Measurements from ENCODE around the gene IL17D.
"Not testable (repeated sequence)": the region's sequence is repeated elsewhere in the genome, so short reads cannot be mapped to it uniquely, and the experiment has no call there.

The IL17D gene

DNA sequence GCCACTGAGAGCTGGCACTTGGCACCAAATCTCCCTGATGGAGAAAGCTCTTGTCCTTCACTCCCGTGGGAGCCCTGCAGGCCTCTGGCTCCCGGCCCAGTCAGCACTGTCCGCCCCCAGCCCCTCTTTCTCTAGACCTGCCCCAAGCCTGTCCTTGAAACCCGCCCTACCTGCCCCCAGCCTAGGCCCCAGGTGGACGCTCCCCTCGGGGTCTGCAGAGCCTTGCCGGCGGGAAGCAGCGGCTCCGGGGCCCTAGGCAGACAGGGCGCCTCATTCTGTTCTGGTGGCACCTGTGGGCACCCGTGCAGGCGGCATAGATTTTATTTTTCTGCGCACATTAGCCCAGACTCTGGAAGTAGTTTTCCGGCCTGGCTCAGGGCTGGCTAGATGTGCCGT is 17.6 kb downstream of the IL17D start:
- DNase-seq, result no peak

DNA sequence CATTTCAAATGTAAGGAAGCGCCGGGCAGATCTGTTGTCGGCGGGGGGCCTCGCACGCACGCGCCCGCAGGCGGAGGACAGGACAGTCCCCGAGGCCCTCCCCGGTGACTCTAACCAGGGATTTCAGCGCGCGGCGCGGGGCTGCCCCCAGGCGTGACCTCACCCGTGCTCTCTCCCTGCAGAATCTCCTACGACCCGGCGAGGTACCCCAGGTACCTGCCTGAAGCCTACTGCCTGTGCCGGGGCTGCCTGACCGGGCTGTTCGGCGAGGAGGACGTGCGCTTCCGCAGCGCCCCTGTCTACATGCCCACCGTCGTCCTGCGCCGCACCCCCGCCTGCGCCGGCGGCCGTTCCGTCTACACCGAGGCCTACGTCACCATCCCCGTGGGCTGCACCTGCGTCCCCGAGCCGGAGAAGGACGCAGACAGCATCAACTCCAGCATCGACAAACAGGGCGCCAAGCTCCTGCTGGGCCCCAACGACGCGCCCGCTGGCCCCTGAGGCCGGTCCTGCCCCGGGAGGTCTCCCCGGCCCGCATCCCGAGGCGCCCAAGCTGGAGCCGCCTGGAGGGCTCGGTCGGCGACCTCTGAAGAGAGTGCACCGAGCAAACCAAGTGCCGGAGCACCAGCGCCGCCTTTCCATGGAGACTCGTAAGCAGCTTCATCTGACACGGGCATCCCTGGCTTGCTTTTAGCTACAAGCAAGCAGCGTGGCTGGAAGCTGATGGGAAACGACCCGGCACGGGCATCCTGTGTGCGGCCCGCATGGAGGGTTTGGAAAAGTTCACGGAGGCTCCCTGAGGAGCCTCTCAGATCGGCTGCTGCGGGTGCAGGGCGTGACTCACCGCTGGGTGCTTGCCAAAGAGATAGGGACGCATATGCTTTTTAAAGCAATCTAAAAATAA is 18.2 kb downstream of the IL17D start:
- no peak for DNase-seq

DNA sequence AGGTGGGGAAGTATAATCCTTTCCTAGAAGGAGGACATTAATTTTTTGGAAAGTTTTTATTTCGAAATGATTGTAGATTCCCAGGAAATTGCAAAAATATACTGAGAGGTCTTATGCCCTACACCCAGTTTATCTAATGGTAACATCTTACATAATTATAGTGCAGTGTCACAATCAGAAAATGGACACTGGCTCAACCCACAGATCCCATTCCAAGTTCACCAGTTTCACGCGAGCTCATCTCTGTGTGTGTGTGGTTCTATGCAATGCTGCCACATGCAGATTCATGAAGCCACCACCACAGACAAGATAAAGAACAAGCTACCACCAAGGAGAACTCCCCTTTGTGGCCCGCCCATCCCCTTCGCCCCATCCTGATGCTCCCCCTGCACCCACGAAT is 24.4 kb downstream of the IL17D start:
- DNase-seq, result no peak

DNA sequence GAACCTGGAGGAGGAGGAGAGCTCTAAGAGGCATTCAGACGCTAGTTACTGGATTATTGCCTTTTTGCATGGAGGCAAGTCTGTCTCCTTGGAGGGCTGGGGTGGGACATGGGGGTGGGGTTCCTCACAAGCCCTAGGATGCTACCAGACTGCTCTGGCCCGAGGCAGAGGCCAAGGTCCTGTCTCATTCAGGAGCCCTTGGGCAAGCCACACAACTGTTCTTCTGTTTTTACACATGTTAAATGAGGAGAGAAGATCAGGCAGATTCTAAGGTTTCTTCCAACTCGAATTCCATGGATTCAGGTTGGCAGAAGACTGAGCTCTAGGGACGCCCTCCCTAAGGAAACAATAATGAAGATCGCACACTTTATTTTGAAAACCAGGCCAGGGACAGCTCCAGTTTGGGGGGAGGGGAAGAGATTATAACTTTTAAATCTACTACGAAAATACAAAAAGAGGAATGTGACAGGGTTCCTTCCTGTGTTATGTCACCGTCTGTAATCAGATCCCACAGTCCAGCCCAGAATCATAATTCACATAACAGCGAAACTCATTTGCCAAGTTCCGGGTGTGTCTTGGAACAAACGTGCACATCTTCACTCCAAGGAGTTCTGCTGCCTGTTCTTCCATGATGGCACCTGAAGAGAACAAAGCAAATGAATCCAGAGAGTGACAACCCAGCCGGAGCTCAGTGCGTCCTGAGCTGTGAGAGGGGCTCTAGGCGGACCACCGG is 25.2 kb downstream of the IL17D start:
- no peak for DNase-seq

DNA sequence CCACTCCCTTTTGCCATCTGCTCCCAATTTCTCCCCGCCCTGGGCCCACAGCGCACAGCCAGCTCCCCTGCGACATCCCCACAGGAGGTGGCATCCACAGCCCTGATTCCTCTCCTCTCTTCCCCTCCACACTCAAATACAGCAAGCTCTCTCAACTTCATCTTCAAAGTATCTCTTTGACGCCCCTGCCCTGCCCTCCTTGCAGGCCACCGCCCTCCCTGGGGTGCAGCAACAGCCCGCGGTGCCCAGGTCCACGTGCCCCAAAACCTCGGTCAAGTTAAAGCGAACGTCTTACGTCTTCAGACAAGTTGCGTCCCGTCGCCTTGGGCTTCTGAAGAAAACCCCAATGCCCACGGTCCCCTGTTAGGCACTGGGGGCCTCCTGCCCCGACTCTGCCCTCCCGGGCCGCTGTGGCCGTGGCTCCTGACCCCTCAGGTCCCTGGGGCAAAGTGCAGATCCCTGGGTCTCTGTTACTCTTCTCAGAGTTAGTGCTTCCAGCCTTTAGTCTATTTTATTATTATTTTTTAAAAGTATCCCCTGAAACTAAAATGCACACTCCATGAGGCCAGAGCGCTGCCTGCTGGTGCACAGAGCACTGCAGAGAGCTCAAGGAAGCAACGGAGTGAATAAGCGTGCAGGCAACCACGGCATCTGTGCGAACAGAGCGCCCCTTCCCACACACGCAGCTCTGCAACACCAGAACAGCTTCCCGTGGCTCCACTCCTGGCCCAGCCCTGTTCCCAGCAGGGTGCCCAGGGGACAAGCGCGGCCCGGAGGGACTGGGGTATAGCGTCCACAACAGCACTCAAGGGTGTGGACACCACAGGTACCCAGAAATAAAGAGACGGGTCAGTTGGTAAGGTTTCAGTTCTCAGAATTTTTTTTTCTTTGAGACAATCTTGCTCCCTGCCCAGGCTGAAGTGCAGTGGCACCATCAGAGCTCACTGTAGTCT is 26.4 kb downstream of the IL17D start:
- no peak for DNase-seq

DNA sequence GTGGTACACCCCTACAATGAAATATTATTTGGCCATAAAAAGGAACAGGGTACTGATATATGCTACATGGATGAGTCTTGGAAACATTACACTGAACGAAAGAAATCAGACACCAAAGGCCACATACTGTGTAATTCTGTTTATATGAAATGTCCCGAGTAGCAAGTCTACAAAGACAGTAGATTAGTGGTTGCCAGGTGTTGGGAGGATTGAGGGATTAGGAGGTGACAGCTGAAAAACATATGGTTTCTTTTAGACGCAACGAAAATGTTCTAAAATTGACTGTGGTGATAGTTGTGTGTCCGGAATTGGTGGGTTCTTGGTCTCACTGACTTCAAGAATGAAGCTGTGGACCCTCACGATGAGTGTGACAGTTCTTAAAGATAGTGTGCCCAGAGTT is 35.1 kb downstream of the IL17D start:
- no peak for DNase-seq

DNA sequence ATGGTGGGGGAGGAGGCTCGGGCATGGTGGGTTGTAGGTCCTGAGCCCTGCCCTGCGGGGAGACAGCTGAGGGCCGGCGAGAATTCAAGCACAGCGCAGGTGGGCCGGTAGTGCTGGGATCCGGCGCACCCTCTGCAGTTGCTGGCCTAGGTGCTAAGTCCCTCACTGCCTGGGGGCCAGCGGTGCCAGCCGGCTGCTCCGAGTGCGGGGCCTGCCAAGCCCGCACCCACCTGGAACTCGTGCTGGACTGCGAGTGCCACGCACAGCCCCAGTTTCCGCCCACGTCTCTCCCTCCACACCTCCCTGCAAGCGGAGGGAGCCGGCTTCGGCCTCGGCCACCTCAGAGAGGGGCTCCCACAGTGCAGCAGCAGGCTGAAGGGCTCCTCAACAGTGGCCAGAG is 36.5 kb downstream of the IL17D start:
- DNase-seq, result no peak

DNA sequence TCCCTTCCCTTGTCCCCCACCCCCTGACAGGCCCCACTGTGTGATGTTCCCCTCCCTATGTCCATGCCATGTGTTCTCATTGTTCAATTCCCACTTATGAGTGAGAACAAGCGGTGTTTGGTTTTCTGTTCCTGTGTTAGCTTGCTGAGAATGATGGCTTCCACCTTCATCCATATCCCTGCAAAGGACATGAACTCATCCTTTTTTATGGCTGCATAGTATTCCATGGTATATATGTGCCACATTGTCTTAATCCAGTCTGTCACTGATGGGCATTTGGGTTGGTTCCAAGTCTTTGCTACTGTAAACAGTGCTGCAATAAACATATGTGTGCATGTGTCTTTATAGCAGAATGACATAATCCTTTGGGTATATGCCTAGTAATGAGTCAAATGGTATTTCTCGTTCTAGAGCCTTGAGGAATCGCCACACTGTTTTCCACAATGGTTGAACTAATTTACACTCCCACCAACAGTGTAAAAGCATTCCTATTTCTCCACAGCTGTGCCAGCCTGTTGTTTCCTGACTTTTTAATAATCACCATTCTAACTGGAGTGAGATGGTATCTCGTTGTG is 40.4 kb downstream of the IL17D start:
- not testable (repeated sequence) for DNase-seq

DNA sequence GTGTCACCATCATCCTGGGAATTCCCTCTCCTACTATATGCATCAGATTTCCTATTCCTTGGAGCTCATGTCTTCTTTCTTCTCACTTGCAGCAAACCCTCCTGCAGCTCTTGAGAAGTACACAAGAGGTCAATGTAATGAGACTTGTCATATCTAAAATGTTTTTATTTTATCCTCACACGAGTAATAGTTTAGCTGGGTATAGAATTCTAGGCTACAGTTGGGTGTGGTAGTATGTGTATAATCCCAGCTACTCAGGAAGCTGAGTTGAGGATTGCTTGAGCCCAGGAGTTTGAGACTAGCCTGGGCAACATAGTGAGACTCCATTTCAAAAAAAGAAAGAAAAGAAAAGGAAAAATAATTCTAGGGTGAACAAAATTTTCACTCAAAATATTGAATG is 45.9 kb downstream of the IL17D start:
- DNase-seq, result no peak

DNA sequence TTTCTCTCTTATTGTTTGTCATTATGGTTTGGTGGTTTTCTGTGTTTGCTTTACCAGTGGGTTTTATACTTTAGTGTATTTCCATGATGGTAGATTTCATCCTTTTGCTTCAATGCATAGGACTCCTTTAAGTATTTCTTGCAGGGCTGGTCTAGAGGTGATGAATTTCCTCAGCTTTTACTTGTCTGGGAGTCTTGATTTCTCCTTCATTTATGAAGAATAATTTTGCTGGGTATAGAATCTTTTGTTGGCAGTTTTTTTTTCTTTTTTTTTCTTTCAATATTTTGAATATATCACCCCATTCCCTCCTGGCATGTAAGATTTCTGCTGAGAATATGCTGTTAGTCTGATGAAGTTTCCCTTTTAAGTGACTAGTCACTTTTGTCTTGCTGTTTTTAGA is 50.5 kb downstream of the IL17D start:
- DNase-seq, result no peak

DNA sequence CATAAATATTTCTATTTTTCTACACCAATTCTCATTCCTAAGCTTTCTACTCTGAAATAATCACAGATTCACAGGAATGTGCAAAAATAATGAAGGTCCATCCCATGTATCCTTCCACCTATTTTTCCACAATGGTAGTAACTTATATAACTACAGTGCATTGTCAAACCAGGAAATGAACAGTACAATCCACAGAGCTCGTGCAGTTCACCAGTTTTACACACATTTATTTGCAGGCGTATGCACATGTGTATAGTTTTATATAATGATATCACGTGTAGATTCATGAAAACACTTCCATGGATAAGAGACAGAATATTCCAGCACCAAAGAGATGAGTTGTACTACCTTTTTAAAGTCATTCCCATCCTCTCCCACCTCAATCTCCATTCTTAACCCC is 57.4 kb downstream of the IL17D start:
- DNase-seq, result no peak

DNA sequence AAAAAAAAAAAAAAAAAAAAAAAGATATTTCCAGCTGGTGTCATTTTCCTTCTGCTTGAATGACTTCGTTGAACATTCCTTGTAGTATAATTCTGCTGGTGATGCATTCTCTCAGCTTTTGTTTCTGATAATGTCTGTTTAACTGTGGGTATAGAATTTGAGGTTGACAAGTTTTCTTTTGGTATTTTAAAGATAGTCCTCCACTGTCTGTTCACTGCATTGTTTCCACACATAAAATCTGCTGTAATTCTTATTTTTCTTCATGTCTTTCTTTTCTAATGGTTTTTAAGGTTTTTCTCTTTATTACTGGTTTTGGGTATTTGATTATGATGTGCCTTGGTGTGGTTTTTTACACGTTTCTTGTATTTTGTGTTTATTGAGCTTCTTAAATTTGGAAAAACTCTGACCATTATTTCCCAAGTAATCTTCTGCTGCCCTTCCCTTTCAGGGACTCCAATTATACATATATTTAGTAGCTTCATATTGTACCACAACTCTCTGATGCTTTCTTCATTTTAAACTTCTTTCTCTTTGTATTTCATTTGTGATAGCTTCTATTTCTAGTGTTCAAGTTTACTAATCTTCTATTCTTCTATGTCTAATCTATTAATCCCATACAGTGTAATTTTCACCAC is 63.9 kb downstream of the IL17D start:
- DNase-seq, result no peak

DNA sequence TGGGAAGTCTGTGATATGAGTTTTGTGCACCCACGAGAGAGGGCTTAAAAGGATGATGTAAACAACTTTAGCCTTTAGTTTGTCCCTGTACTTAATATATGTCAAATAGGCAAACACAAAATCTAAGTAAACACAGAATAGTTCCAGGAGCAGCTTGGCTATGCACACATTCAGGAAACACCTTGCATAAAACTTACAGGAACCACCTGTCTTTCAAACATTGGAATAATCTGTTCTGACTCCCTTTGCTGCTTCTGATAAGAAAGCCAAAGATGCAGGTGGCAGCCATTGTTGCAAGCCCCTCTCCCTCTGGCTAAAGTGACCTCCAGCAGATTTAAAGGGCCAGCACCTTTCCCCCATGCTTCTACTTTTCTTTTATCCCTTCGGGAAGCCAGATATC is 65.6 kb downstream of the IL17D start:
- DNase-seq, result no peak

DNA sequence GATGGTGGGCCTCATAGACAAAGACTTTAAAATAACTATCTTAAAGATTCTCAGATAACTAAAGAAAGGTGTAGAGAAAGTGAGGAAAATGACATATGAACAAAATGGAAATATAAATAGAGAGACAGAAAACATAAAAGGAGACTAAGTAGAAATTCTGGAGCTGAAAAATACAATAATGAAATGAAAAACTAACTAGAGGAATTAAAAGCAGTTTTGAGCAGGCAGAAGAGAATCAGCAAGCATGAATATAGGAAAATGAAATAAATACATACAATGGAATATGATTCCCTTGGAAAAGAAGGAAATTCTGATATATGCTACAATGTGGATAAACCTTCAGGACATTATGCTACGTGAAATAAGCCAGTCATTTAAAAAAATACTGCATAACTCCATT is 66.3 kb downstream of the IL17D start:
- no peak for DNase-seq
